HG02759 (cell line): Measurements from ENCODE around the gene B3GNT2.

Experiments used
- ATAC-seq: cut with Tn5 transposase; IDR thresholded peaks from one replicate; pipeline ENCODE4 v1.9.1; 2021; ENCODE audit warnings: mild to moderate bottlenecking, moderate library complexity; ENCODE audit not compliant: unreplicated experiment

B3GNT2 gene

GRCh38 chr2:62202729-62203128, 6.8 kb downstream of the B3GNT2 start:
- ATAC-seq: no peak

- no peak for ATAC-seq
Observed at GRCh38 chr2:62203459-62203858, 7.5 kb downstream of the B3GNT2 start.

- ATAC-seq: no peak
Observed at GRCh38 chr2:62204998-62205496, 9.1 kb downstream of the B3GNT2 start.

DNA sequence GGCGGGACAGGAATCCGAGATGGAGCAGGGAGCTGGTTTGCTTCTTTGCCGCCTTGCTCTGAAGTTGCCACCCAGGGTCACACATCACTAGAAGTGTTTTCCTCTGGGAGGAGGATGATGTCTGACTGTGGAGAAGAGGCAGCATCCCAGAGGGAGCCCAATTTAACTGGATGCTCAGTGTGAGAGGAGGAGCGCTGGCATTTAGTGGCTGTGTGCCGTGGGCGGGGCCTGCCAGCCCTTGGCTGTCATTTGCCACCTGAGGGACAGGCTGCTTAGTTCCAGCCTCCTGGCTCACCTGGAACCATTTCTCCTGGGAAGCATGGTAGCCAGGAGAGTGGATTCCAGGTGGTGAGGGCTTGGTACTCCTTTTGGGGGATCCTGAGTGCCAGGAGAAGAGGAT, 9.6 kb downstream of the B3GNT2 start:
- ATAC-seq: no peak

DNA sequence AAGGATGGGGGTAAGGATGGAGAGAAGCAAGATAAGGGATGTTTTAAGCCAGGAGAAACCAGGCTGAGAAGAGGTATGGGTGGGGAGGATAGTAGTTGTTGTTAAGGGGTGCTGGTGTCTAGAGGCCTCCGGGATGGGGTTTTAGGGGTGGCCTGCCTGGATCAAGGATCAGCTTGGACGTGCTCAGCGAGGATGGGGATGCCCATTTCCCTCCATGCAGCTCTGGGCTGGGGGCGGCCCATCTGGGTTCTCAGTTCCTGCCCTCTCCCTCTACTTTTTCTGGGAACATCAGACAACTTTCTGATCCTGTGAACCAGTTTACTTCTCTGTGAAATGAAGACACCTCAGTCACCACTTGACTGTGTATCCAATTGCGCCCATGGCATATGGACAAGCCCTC, 10.1 kb downstream of the B3GNT2 start:
- no peak for ATAC-seq

DNA sequence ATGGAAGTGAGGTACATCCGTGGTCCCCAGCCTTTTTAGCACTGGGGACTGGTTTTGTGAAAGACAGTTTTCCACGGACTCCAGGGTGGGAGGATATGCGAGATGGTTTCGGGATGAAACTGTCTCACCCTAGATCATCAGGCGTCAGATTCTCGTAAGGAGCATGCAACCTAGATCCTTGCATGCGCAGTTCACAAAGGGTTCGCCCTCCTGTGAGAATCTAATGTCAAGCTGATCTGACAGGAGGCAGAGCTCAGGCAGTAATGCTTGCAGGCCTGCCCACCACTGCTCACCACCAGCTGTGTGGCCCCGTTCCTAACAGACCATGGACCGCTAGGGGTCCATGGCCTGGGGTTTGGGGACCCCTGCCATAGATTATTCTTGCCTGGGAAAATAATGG, 11.6 kb downstream of the B3GNT2 start:
- no peak for ATAC-seq

DNA sequence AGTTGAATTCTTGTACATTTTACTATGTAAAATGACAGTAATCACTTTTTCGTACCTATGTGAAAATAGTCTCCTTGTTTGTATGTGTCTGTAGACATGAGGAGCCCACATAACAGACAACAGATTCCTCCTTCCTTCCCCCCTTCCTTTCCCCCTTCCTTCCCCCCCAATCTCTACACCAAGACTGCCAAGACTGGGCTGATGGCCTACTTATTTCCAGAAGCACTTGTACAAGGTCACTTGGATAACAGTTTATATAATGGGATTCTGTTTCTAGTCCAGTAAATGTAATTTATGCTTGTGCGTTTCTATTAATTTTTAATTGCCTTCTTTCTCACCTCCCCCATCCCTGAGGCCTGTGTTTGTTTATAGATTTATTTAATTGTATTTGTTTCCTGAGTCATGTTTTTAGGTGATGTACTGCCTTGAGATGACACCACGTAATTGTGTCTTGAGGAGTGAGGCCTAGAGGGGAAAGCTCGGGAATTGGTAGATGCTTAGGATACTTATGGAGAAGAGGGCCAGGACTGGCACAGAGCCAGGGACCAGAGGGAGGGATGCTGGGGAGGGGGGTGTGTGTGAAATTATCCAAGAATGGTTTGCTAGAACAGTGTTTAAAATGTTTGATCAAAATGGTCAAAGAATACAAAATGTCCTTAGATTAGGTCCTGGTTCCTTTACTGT, 12.3 kb downstream of the B3GNT2 start:
- no peak for ATAC-seq

DNA sequence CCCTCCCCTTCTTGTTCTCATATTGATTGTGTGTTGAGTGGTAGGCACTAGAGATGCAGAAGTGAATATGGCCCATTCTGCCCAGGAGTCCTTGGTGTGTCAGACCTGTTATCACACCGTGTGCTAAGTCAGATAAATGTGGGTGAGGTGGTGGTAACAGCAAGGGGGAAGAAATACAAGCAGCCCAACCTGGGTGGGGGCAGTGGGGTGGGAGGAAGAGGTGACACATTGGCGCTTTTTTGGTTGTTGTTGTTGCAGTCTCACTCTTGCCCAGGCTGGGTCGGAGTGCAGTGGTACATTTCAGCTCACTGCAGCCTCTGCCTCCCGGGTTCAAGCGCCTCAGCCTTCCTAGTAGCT, 12.8 kb downstream of the B3GNT2 start:
- no peak for ATAC-seq

GRCh38 chr2:62209427-62209991, 13.6 kb downstream of the B3GNT2 start:
- no peak for ATAC-seq

DNA sequence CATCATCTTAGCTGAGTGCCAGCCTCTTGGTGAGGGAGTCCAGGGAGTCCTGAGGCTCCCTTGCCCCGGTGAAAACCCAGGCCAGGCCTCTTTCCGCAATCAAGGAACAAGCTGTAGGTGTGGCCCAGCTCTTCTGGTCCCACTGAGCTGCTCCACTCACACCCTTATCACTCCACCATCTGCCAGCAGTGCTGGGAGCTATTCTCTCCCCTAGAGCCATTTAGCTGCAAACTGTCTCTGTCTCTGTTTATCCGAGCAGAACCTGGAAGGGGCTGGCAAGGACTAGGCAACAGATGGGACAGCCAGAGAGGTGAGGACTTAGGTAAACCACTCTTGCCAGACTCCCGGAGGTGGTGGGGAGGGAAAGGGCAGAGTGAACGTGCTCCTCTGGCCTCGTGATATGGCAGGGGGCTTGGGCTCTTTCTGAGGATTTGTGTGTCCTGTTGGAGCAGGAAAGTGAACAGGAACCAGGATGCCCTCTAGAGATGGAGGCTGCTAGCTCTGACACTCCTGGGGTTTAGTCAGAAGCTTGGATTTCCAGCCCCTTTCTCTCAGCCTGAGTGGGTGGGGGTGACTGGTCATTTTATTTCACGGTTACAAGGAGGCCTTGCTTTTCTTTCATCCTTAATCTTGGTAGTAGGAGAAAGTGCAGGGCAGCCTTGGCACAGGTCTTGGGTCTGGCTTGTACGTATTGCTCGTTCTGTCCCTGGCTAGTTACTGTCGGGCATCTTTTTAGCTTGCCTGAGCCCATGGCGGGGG, 19.6 kb downstream of the B3GNT2 start:
- no peak for ATAC-seq

DNA sequence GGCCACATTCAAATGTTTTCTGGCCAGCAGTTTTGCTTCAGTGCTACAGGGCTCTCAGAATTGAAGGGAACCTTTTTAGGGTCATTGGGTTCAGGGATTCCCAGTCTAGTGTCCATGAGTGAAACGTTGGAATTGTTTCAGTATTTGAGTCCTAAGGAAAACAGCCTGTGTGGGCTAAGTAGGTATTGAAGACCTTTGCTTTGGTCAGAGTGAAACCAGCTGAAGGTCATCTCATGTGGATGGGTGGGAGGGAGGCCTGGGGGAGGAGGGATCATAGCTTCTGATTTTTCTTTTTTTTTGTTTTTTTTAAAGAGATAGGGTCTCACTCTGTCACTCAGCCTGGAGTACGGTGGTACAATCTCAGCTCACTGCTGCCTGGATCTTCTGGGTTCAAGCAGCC, 20.2 kb downstream of the B3GNT2 start:
- ATAC-seq: no peak

- ATAC-seq: no peak
Observed at GRCh38 chr2:62216616-62217015, 20.7 kb downstream of the B3GNT2 start.

GRCh38 chr2:62217421-62217820, 21.5 kb downstream of the B3GNT2 start:
- ATAC-seq: no peak

DNA sequence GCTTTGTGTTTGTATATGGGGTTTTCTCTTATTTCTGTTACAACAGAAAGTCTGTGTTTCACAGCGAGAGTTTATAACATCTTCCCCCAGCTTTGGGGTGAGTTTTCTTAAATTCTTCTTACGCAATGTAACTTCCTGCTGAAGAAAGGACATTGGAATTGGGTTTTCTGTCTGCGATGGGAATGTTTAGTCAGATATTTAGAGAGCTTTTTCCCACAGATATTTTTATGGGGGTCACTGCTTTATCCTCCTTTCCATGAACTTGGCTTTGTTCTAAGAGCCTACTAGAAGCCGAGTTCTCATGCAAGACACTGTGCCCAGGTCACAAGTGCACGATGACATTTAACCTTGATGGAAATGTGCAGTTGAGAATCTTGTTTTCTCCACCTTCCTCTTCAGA, 22.1 kb downstream of the B3GNT2 start:
- no peak for ATAC-seq

- ATAC-seq: no peak
Observed at GRCh38 chr2:62219407-62220159, 23.7 kb downstream of the B3GNT2 start.

DNA sequence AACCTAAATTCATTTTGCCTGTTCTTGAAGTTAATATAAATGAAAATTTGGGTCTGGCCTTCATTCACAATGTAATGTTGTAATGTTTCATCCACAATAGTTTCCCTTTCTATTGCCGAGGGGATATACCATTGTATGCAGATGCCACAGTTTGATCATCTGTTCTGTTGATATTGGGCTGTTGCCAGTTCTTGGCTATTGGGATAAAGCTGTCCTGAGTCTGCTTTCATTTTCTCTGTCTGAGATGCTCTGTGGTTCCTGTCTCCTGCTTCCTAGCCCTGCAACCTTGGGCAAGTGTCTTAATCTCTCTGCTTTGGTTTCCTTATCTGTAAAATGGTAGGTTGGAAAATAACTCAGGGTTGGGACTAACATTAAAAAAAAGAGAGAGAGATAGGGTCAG, 25.2 kb downstream of the B3GNT2 start:
- ATAC-seq: no peak

DNA sequence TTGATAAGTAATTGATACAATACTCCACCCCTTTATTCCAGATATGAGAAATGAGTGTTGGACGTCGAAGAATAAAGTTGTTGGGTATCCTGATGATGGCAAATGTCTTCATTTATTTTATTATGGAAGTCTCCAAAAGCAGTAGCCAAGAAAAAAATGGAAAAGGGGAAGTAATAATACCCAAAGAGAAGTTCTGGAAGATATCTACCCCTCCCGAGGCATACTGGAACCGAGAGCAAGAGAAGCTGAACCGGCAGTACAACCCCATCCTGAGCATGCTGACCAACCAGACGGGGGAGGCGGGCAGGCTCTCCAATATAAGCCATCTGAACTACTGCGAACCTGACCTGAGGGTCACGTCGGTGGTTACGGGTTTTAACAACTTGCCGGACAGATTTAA, 26.3 kb downstream of the B3GNT2 start:
- ATAC-seq: no peak

GRCh38 chr2:62222674-62223073, 26.8 kb downstream of the B3GNT2 start:
- no peak for ATAC-seq

GRCh38 chr2:62224976-62225375, 29.1 kb downstream of the B3GNT2 start:
- no peak for ATAC-seq

DNA sequence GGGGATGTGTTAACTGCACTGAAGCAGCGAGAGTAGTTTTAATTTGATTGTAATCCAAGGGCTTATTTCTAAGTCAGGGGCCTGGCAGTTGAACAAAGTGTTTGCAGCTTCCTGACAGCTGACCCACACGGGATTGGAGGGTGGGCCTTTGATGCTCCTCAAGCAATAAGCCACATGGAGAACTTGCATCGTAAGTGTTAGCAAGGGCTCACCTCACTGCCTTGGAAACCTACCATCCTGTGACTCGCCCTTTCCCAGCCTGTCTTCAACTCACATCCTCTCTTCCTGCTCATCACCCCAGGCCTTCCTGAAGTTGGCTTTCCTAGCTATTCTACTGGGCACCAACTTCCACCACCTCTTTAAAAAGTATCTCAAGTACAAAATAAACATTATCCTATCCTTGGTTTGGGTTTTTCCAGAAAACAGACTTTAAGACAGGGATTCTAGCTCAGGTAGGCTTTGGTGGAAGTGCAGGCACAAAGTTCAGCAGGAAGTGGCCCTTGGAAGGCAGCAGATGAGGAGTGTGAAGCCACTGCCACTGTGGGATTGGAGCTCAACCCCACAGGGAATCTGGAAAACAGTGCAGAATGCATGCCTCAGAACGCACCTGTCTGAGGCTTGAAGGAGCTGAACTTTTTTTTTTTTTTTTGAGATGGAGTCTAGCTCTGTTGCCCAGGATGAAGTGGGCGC, 31.6 kb downstream of the B3GNT2 start:
- ATAC-seq: no peak

- ATAC-seq: no peak
Observed at GRCh38 chr2:62229082-62229605, 33.2 kb downstream of the B3GNT2 start.
